Activated T-cell treated with anti-CD3 and anti-CD28 coated beads, Interleukin-2, amount 50 U/mL, for 24 hours (primary cell): ENCODE results near the gene SSBP2.
"Not testable (repeated sequence)": the region's sequence is repeated elsewhere in the genome, so short reads cannot be mapped to it uniquely, and the experiment has no call there.

ENCODE experiments used
- DNase-seq: peaks from one replicate; pipeline ENCODE4 v3.0.0-alpha.2; 2020
- H3K27ac Mint-ChIP-seq: 2 replicates; pipeline ENCODE4 v1.8.0; 2020; ENCODE audit warnings: mild to moderate bottlenecking, mixed read lengths
- H3K27me3 Mint-ChIP-seq: 2 replicates; pipeline ENCODE4 v1.8.0; 2020; ENCODE audit warnings: mixed read lengths
- H3K36me3 Mint-ChIP-seq: 2 replicates; pipeline ENCODE4 v1.8.0; 2020; ENCODE audit warnings: low read depth, mixed read lengths
- H3K4me1 Mint-ChIP-seq: 2 replicates; pipeline ENCODE4 v1.8.0; 2020; ENCODE audit warnings: low read depth, mixed read lengths
- H3K4me3 Mint-ChIP-seq: 2 replicates; pipeline ENCODE4 v1.8.0; 2020; ENCODE audit warnings: mild to moderate bottlenecking, moderate library complexity, mixed read lengths
- H3K9me3 Mint-ChIP-seq: 2 replicates; pipeline ENCODE4 v1.8.0; 2020; ENCODE audit warnings: mixed read lengths

The SSBP2 gene

DNA sequence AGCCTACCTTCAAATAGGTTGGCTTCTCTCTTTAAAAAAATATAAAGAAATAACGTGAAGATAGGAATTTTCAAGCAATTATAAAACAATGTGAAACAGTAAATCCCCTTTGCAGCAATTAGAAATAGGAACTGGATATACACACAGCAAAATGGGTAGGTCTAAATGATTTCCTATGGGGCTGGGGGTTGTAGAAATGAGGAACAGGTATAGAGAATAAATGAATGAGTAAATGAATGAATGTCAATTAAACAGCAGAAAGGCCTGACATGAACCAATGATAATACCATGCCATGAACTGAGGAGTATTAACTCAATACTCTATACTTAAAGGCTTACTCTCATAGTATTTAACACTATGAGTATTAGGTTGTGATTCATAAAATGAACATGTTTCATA, 21.6 kb downstream of the SSBP2 start:
- no peak overlapping the region for H3K4me3 Mint-ChIP-seq
- no peaks in the 10 kb centered on the region for H3K36me3 Mint-ChIP-seq

DNA sequence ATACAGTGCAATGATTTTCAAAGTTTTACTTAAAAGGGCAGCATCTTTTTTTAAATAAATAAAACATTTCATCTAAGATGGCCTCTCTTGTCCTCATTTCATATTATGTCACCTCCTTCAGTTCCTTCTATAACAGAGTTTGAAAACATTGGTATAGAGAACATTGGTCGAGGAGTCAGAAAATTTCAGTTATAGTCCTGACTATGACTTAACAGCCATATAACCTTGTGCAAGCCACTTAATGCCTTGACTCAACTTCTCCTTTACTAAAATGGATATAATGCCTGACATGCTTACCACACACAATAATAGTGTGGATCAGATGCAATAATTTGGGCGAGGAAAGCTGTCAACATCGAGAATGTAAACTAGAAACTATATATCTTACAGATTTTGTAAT, 22.6 kb downstream of the SSBP2 start:
- no peaks in the 10 kb centered on the region for H3K27me3 Mint-ChIP-seq
- no peak overlapping the region for H3K4me3 Mint-ChIP-seq
- H3K4me1 Mint-ChIP-seq = peaks cover 37% of the 10 kb centered on the region
- DNase-seq = no peak
- H3K36me3 Mint-ChIP-seq = no peaks in the 10 kb centered on the region
- H3K9me3 Mint-ChIP-seq = no peaks in the 10 kb centered on the region
- H3K27ac Mint-ChIP-seq = no peak overlapping the region

More for the DNA sequence above, 21.6 kb downstream of the SSBP2 start:
- no peak for DNase-seq
- H3K27ac Mint-ChIP-seq = no peak overlapping the region
- no peaks in the 10 kb centered on the region for H3K9me3 Mint-ChIP-seq
- H3K4me1 Mint-ChIP-seq = peaks cover 38% of the 10 kb centered on the region
- no peaks in the 10 kb centered on the region for H3K27me3 Mint-ChIP-seq

DNA sequence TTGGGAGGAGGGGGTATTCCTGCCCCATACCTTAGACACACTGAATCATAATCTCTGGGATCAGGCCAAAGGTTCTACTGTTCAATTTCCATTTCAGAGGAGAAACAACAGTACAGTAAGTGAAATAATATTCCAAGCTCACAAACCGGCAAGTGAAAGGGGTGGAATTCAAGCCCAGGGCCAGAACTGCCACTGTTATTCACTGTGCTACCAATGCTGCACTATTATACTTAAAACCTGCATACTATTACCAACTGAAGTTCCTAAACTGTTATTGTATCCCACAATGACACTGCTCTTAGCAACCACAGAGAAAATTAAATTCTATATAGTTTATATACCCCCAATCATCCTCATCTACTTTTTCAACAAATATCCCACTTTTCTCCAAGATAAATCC, 24.6 kb downstream of the SSBP2 start:
- no peaks in the 10 kb centered on the region for H3K27me3 Mint-ChIP-seq
- H3K4me3 Mint-ChIP-seq = no peak overlapping the region
- DNase-seq = no peak
- no peak overlapping the region for H3K27ac Mint-ChIP-seq
- H3K4me1 Mint-ChIP-seq = peaks cover 51% of the 10 kb centered on the region
- no peaks in the 10 kb centered on the region for H3K9me3 Mint-ChIP-seq
- H3K36me3 Mint-ChIP-seq = no peaks in the 10 kb centered on the region

DNA sequence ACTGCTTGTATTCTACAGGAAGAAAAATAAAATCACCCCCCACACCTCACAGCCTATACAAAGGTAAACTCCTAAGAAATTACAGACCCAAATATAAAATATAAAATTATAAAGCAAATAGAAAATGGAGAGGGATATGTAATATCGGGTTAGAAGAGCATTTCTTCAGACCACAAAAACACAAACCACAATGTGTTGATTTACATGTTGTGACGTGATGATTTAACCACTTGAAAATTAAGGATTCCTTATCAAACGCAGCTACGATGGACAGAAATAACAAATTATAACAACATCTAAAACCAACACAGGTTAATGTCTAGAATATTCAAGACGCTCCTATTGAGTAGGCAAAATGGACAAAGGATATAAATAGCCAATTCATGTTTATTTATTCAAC, 26.3 kb downstream of the SSBP2 start:
- peaks cover 64% of the 10 kb centered on the region for H3K4me1 Mint-ChIP-seq
- no peaks in the 10 kb centered on the region for H3K27me3 Mint-ChIP-seq
- no peaks in the 10 kb centered on the region for H3K9me3 Mint-ChIP-seq
- no peak for DNase-seq
- no peak overlapping the region for H3K4me3 Mint-ChIP-seq
- H3K36me3 Mint-ChIP-seq = no peaks in the 10 kb centered on the region
- no peak overlapping the region for H3K27ac Mint-ChIP-seq

DNA sequence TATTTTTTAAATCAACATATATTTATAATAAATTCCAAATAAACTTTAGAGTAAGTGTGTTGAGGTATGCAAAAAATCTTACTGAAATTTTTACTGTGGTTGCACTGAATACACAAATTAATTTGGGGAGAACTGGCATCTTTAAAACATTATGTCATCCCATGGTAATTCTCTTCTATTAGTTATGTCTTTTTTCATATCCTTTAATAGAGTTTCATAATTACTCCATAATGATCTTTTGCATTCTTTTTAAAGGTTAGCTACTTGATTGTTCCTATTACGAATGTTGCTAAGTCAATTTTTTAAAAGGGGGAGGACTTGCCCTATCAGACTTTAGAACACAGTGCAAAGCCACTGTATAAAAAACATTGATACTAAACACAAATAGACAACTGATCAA, 26.8 kb downstream of the SSBP2 start:
- H3K27ac Mint-ChIP-seq = no peak overlapping the region
- H3K9me3 Mint-ChIP-seq = no peaks in the 10 kb centered on the region
- no peaks in the 10 kb centered on the region for H3K27me3 Mint-ChIP-seq
- H3K4me3 Mint-ChIP-seq = no peak overlapping the region
- H3K36me3 Mint-ChIP-seq = no peaks in the 10 kb centered on the region
- H3K4me1 Mint-ChIP-seq = peaks cover 68% of the 10 kb centered on the region
- no peak for DNase-seq

DNA sequence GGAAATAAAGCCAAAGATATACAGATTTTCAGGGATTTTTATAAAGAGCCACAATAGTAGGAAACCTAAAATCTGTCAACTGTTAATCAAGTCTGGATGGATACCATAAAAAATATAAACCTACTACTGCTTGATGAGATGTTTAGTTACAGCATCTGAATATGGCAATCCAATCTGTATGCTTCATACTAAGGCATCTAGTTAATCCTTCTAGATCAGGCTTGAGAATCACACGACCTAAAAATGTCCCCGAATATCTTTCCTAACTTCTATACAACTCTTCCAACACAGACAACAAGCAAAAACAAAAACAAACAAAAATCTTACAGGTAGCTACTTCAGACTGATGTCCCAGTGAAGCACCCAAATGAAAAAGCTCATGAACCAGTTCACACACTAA, 29.8 kb downstream of the SSBP2 start:
- H3K9me3 Mint-ChIP-seq = no peaks in the 10 kb centered on the region
- no peaks in the 10 kb centered on the region for H3K36me3 Mint-ChIP-seq
- peaks cover 79% of the 10 kb centered on the region for H3K4me1 Mint-ChIP-seq
- no peaks in the 10 kb centered on the region for H3K27me3 Mint-ChIP-seq
- H3K27ac Mint-ChIP-seq = peak overlapping the region; percentile 6
- no peak for DNase-seq
- H3K4me3 Mint-ChIP-seq = no peak overlapping the region

DNA sequence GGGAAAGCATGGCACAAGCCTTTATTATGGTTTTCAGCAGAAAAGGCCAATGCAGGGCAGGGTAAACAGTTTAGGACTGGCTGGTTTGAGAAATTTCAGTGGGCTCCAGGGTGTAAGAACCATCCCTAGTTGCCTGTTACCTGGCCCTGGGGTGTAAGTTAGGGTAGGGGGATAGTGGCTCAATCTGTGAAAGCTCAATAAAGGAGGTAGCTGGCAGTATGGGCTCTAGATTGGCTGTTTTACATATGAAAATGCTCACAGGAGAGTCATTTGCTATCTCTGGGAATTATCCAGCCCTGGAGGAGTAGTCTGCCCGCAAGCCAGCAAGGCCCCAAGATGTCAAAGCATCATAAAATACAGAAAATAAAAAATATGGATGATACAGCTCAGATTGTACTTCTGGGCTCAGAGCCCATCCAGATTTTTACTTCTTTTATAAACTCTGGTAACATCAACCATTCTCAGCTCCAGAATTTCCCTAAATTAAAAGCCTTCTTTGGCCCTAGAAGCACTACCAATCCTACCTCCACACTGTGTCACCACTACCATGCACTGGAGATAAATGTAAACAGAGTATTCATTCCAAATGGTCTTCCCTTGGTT, 31.1 kb downstream of the SSBP2 start:
- peaks cover 78% of the 10 kb centered on the region for H3K4me1 Mint-ChIP-seq
- no peak for DNase-seq
- H3K36me3 Mint-ChIP-seq = no peaks in the 10 kb centered on the region
- H3K27ac Mint-ChIP-seq = no peak overlapping the region
- no peaks in the 10 kb centered on the region for H3K9me3 Mint-ChIP-seq
- H3K4me3 Mint-ChIP-seq = no peak overlapping the region
- no peaks in the 10 kb centered on the region for H3K27me3 Mint-ChIP-seq

DNA sequence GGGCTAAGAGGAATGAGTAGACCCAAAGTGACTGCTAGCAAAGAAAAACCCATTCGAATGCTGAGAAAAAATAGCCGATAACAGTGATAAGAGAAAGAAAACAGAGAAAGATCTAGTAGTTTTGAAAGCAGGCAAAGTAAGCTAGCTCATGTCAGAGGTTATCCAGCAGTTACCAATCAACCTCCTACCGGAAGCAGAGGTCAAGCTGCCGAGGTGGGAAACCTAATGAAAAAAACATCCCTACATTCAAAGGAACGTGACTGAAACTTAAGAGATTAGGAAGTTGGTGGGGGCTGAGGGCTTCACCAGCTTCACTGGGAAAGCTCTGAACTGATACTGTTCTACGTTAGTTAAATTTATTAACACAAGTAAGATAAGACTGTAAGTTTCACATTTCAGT, 32.6 kb downstream of the SSBP2 start:
- Mint-ChIP-seq H3K4me3 (peak overlapping the region; percentile 5), H3K9me3 (no peaks in the 10 kb centered on the region), H3K27me3 (no peaks in the 10 kb centered on the region), H3K4me1 (peaks cover 69% of the 10 kb centered on the region), H3K36me3 (peaks cover 4% of the 10 kb centered on the region), H3K27ac (no peak overlapping the region)
- DNase-seq = no peak

DNA sequence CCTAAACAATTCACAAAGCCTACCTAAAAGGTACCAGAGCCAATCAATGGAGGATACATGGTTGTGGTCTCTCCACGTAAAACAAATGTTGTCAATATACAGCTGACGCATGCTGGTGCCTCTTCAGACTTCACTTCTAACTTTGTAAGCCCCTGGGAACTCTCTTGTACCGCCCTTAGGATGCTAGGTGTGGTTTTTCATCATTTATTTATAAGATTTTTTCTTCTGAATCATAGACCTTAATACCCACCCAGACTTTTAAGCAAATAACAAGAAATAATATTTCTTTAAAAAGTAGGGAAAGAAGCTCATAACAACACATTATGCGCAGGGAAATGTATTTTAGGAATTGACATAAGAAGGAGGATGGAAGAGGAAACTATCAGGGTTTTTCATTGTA, 33.0 kb downstream of the SSBP2 start:
- peaks cover 68% of the 10 kb centered on the region for H3K4me1 Mint-ChIP-seq
- no peaks in the 10 kb centered on the region for H3K27me3 Mint-ChIP-seq
- H3K27ac Mint-ChIP-seq = no peak overlapping the region
- H3K4me3 Mint-ChIP-seq = peak overlapping the region; percentile 5
- H3K9me3 Mint-ChIP-seq = no peaks in the 10 kb centered on the region
- DNase-seq = no peak
- H3K36me3 Mint-ChIP-seq = peaks cover 4% of the 10 kb centered on the region

DNA sequence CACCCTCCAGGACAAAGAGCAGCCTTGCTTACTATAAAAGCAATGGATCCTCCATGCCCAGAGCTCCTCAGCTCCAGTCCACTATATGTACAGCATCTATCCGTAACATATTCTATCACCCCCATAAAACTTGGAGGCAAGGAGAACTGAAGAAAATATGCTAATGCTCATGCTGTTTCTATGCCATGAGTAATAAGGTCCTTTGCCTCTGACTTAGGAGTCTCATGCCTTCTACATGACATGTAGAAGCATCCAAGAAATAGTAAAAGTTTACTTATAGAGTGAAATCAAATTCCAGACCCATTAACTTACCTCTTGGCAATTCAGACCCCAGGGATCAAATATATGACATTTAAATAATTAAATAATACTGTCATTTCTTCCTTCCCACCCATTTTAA, 33.7 kb downstream of the SSBP2 start:
- H3K36me3 Mint-ChIP-seq = peaks cover 4% of the 10 kb centered on the region
- no peaks in the 10 kb centered on the region for H3K9me3 Mint-ChIP-seq
- peaks cover 62% of the 10 kb centered on the region for H3K4me1 Mint-ChIP-seq
- H3K27ac Mint-ChIP-seq = no peak overlapping the region
- no peak for DNase-seq
- no peak overlapping the region for H3K4me3 Mint-ChIP-seq
- H3K27me3 Mint-ChIP-seq = no peaks in the 10 kb centered on the region

DNA sequence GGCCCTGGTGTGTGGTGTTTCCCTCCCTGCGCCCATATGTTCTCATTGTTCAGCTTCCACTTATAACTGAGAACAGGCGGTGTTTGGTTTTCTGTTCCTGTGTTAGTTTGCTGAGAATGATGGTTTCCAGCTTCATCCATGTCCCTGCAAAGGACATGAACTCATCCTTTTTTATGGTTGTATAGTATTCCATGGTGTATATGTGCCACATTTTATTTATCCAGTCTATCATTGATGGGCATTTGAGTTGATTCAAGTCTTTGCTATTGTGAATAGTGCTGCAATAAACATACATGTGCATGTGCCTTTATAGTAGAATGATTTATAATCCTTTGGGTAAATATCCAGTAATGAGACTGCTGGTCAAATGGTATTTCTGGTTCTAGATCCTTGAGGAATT, 36.8 kb downstream of the SSBP2 start:
- not testable (repeated sequence) for H3K9me3 Mint-ChIP-seq, H3K27ac Mint-ChIP-seq, DNase-seq, H3K36me3 Mint-ChIP-seq, H3K27me3 Mint-ChIP-seq, H3K4me3 Mint-ChIP-seq
- peaks cover 43% of the 10 kb centered on the region for H3K4me1 Mint-ChIP-seq

DNA sequence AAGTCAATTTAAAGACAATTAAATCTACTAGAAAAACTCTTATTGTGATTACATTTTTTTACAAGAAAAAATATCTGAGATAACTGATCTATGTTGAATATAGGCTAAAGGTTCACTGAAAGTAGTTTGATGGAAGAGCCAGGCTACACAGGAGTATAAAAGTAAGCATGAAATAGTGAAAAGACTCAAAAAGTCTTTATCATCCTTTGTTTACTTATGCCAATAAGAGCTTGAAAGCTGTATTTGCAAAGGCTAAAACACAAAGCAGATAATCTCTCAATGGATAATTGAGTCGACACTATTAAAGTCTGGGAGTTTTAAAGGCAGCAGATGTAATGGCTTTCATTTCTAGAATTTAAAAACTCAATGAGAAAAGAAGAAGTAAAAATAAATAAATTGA, 42.0 kb downstream of the SSBP2 start:
- Mint-ChIP-seq H3K36me3 (no peaks in the 10 kb centered on the region), H3K27me3 (no peaks in the 10 kb centered on the region), H3K9me3 (no peaks in the 10 kb centered on the region), H3K4me1 (peaks cover 21% of the 10 kb centered on the region), H3K4me3 (no peak overlapping the region), H3K27ac (no peak overlapping the region)
- DNase-seq = no peak

DNA sequence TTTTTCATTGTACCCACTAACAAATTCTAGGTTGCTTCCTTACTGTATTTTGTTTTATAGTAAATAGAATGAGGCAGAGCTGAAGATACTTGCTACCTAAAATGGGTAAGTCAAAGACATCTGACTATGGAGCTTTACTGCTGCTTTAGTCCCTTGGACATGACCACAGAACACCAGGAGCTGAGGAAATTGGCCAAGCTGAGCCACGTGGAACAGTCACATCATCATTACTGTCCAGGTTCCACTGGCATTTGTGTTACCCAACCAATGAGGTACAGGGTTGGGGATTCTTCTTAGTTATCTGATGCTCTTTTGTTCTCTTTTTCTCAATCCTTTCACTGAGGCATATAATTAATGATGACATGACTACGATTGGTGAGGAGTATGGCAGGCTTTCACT, 47.1 kb downstream of the SSBP2 start:
- Mint-ChIP-seq H3K4me1 (peaks cover 10% of the 10 kb centered on the region), H3K27me3 (no peaks in the 10 kb centered on the region), H3K36me3 (peaks cover 10% of the 10 kb centered on the region), H3K4me3 (no peak overlapping the region), H3K9me3 (peaks cover 11% of the 10 kb centered on the region), H3K27ac (no peak overlapping the region)
- no peak for DNase-seq

DNA sequence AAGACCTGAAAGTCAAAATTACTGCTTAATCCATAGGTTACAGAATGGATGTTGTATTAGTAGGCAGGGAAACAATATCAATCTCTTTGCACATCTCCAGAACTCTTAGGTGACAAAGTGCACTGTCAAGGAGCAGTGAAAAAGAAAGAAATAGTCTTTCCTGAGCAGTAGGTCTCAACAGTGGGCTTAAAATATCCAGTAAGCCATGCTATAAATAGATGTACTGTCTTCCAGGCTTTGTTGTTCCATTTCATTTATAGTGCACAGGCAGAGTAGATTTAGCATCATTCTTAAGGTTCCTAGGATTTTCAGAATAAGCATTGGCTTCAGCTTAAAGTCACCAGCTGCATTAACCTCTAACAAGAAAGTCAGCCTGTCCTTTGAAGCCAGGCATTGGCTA, 50.7 kb downstream of the SSBP2 start:
- H3K4me3 Mint-ChIP-seq = no peak overlapping the region
- H3K27ac Mint-ChIP-seq = no peak overlapping the region
- DNase-seq = no peak
- peaks cover 10% of the 10 kb centered on the region for H3K36me3 Mint-ChIP-seq
- peaks cover 15% of the 10 kb centered on the region for H3K4me1 Mint-ChIP-seq
- peaks cover 11% of the 10 kb centered on the region for H3K9me3 Mint-ChIP-seq
- H3K27me3 Mint-ChIP-seq = no peaks in the 10 kb centered on the region

DNA sequence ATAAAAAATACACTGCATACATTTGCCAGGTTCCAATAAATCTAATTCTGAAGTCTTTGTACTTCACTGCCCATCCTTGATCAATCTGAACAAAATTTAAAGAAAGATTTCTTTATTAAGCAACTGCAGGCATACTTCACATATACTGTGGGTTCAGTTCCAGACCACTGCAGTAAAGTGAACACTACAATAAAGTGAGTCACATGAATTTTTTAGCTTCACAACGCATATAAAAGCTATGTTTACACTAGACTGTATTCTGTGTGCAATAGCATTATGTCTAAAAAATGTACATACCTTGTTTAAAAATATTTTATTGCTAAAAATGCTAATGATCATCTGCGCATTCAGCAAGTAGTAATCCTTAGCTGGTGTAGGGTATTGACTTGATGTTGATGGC, 52.1 kb downstream of the SSBP2 start:
- no peak for DNase-seq
- Mint-ChIP-seq H3K4me1 (peaks cover 15% of the 10 kb centered on the region), H3K27me3 (no peaks in the 10 kb centered on the region), H3K27ac (no peak overlapping the region), H3K36me3 (peaks cover 14% of the 10 kb centered on the region), H3K9me3 (peaks cover 11% of the 10 kb centered on the region), H3K4me3 (no peak overlapping the region)
